SK-N-SH (cell line): Measurements from ENCODE around the gene RPE. TPM values are rescaled to one million over a fixed set of nuclear protein-coding genes. Genes with fewer than 3 reads are reported as not detected.

Source experiments
- CTCF ChIA-PET: fragments of 300-600, 350-600 bp; formaldehyde crosslinking; extraction: SDS; loops from one replicate; lab custom pipeline; 2021; lab: Yijun Ruan, JAX
- POLR2A ChIA-PET: fragments of 350-600 bp; sonication (Branson Sonifier 250); formaldehyde crosslinking; extraction: SDS; loops from one replicate; lab custom pipeline; 2020; ENCODE audit warnings: antibody characterized with exemption, inconsistent platforms; lab: Yijun Ruan, JAX
- DNase-seq: peaks from one replicate; pipeline ENCODE4 v3.0.0; 2012
- H2AFZ ChIP-seq: fragments of 200-600 bp; sonication (generic); 2 replicates; pipeline ENCODE4 v1.8.1; 2016; ENCODE audit warnings: antibody characterized with exemption, mild to moderate bottlenecking, low read depth
- H3F3A ChIP-seq: fragments of 200-600 bp; sonication (generic); replicated peaks from 2 replicates; pipeline ENCODE3; 2016; ENCODE audit warnings: antibody characterized with exemption, mild to moderate bottlenecking; ENCODE audit not compliant: insufficient read depth
- H3K27ac ChIP-seq, 2 experiments: fragments of 200-500 bp in 1 of 2; fragments of 200-600 bp in 1 of 2; sonication (Bioruptor generic) in 1 of 2; sonication (generic), shearing (Covaris generic) in 1 of 2; 2 replicates each; pipeline versions ENCODE4 v1.5.1 to v1.6.1; 2014 to 2016; ENCODE audit warnings: low read depth in 2 of 2, inconsistent platforms in 1 of 2, low read length in 1 of 2, mild to moderate bottlenecking in 1 of 2, mixed read lengths in 1 of 2
- H3K27me3 ChIP-seq: fragments of 200-600 bp; sonication (generic), shearing (Covaris generic); 2 replicates; pipeline ENCODE4 v1.6.1; 2016; ENCODE audit warnings: mixed run types; ENCODE audit not compliant: insufficient read depth
- H3K36me3 ChIP-seq, 2 experiments: fragments of 200-500 bp in 1 of 2; fragments of 200-600 bp in 1 of 2; sonication (Bioruptor generic) in 1 of 2; sonication (generic) in 1 of 2; replicated peaks in 1 of 2; 2 replicates each; pipeline versions ENCODE3 to v1.5.1; 2014 to 2016; ENCODE audit warnings: low read length in 1 of 2, mild to moderate bottlenecking in 1 of 2; ENCODE audit not compliant: insufficient read depth in 2 of 2, control insufficient read depth in 1 of 2
- H3K4me1 ChIP-seq, 2 experiments: fragments of 200-500 bp in 1 of 2; fragments of 200-600 bp in 1 of 2; sonication (Bioruptor generic) in 1 of 2; sonication (generic), shearing (Covaris generic) in 1 of 2; 2 replicates each; pipeline versions ENCODE4 v1.5.1 to v1.6.1; 2014 to 2016; ENCODE audit warnings: low read depth in 1 of 2, low read length in 1 of 2, mixed run types in 1 of 2; ENCODE audit not compliant: insufficient read depth in 2 of 2, control insufficient read depth in 1 of 2
- H3K4me2 ChIP-seq: fragments of 200-600 bp; sonication (generic), shearing (Covaris generic); 2 replicates; pipeline ENCODE4 v1.6.1; 2017; ENCODE audit warnings: mixed run types
- H3K4me3 ChIP-seq, 2 experiments: fragments of 200-500 bp in 1 of 2; fragments of 200-600 bp in 1 of 2; sonication (Bioruptor generic) in 1 of 2; sonication (generic), shearing (Covaris generic) in 1 of 2; 2 replicates each; pipeline versions ENCODE4 v1.5.1 to v1.8.1; 2014 to 2016; ENCODE audit warnings: low read depth in 2 of 2, inconsistent platforms in 1 of 2, low read length in 1 of 2, mild to moderate bottlenecking in 1 of 2, mixed read lengths in 1 of 2, moderate library complexity in 1 of 2
- H3K79me2 ChIP-seq: fragments of 200-600 bp; sonication (generic); 2 replicates; pipeline ENCODE4 v1.8.1; 2017; ENCODE audit warnings: mild to moderate bottlenecking; ENCODE audit not compliant: insufficient read depth
- H3K9ac ChIP-seq: fragments of 200-600 bp; sonication (generic); 2 replicates; pipeline ENCODE4 v1.6.1; 2017; ENCODE audit warnings: mixed run types
- H3K9me2 ChIP-seq: fragments of 200-600 bp; sonication (generic); 2 replicates; pipeline ENCODE4 v1.6.1; 2017; ENCODE audit warnings: mixed run types
- H3K9me3 ChIP-seq: fragments of 200-600 bp; sonication (generic); 2 replicates; pipeline ENCODE4 v1.6.1; 2017; ENCODE audit warnings: mixed run types, mild to moderate bottlenecking, moderate library complexity
- H4K20me1 ChIP-seq: fragments of 200-600 bp; sonication (generic); 2 replicates; pipeline ENCODE4 v1.6.1; 2017; ENCODE audit warnings: mild to moderate bottlenecking, mixed run types; ENCODE audit not compliant: insufficient read depth
- CHD2 ChIP-seq: fragments of 150-350 bp; IDR thresholded peaks from 2 replicates; pipeline ENCODE4 v1.6.1; 2018; ENCODE audit warnings: low read length; ENCODE audit not compliant: partially characterized antibody
- ELF1 ChIP-seq: IDR thresholded peaks from 2 replicates; pipeline ENCODE4 v1.4.0; 2012
- EZH2phosphoT487 ChIP-seq: fragments of 200-600 bp; sonication (generic); IDR thresholded peaks from 2 replicates; pipeline ENCODE4 v1.6.1; 2017; ENCODE audit warnings: low read depth, mixed run types, mild to moderate bottlenecking, antibody characterized with exemption, moderate library complexity, borderline replicate concordance
- FOXM1 ChIP-seq: IDR thresholded peaks from 2 replicates; pipeline ENCODE4 v1.4.0; 2012; ENCODE audit warnings: low read depth, mild to moderate bottlenecking
- GABPA ChIP-seq: IDR thresholded peaks from 2 replicates; pipeline ENCODE4 v1.4.0; 2012; ENCODE audit warnings: low read depth, mild to moderate bottlenecking
- JUND ChIP-seq: IDR thresholded peaks from 2 replicates; pipeline ENCODE4 v1.4.0; 2012
- NRF1 ChIP-seq: IDR thresholded peaks from 2 replicates; pipeline ENCODE4 v1.6.1; 2012; ENCODE audit warnings: low read depth, mild to moderate bottlenecking, low read length
- POLR2AphosphoS5 ChIP-seq: IDR thresholded peaks from 2 replicates; pipeline ENCODE4 v1.6.1; 2012; ENCODE audit warnings: low read depth, low read length
- RXRA ChIP-seq: IDR thresholded peaks from 2 replicates; pipeline ENCODE4 v1.4.0; 2012; ENCODE audit warnings: low read depth, mild to moderate bottlenecking, borderline replicate concordance
- SIN3A ChIP-seq: IDR thresholded peaks from 2 replicates; pipeline ENCODE4 v1.6.1; 2012; ENCODE audit warnings: low read depth, mild to moderate bottlenecking, low read length, moderate library complexity, borderline replicate concordance
- SMC3 ChIP-seq: IDR thresholded peaks from 2 replicates; pipeline ENCODE4 v1.6.1; 2012; ENCODE audit warnings: low read depth, low read length, improper control_type of control experiment
- TEAD4 ChIP-seq: IDR thresholded peaks from 2 replicates; pipeline ENCODE4 v1.4.0; 2012; ENCODE audit warnings: mild to moderate bottlenecking, borderline replicate concordance; ENCODE audit not compliant: insufficient read depth
- WGBS: methylation state at CpG from one replicate; pipeline ENCODE4 v1.1.6; 2017; ENCODE audit warnings: low lambda C conversion rate; 5-methylcytosine and 5-hydroxymethylcytosine counted together
- polyA plus RNA-seq, 3 experiments: library from polyadenylated mRNA; depleted of rRNA; stranded (reverse); fragments of >200 nt; gene quantifications; 2 replicates each; pipeline ENCODE4 v1.2.3, GENCODE V29; 2012
- TF ChIP-seq, protein P1 (sequence below): IDR thresholded peaks from 2 replicates; pipeline ENCODE4 v1.6.1; 2012; ENCODE audit warnings: mild to moderate bottlenecking, low read depth, low read length, moderate library complexity
- TF ChIP-seq, protein P2 (sequence below): fragments of 150-350 bp; IDR thresholded peaks from 2 replicates; pipeline ENCODE4 v1.6.1; 2017; ENCODE audit warnings: antibody characterized with exemption, low read length, low read depth, borderline replicate concordance
- TF ChIP-seq, protein P3 (sequence below): IDR thresholded peaks from 2 replicates; pipeline ENCODE4; 2012
- TF ChIP-seq, protein P4 (sequence below): IDR thresholded peaks from 2 replicates; pipeline ENCODE4 v1.4.0; 2012; ENCODE audit warnings: low read depth
- TF ChIP-seq, protein P5 (sequence below): fragments of 150-350 bp; IDR thresholded peaks from 2 replicates; pipeline ENCODE4 v1.6.1; 2016; ENCODE audit warnings: mild to moderate bottlenecking, low read depth, low read length

Gene RPE
- polyA plus RNA-seq, 1 of the 3 experiments (the other 2 are of a cell fraction): 62.9 TPM

GRCh38 chr2:210000464-210001324 lies 1.7 kb upstream of the RPE start:
- H3K4me3 ChIP-seq: no peak overlapping the region
- POLR2A ChIA-PET: no interaction called here
- H3K4me1 ChIP-seq: peaks cover 7 to 17% of the 10 kb centered on the region in 2 experiments
- DNase-seq: no peak
- 98% methylated on average over 22 of the region's 32 CpGs for WGBS
- H2AFZ ChIP-seq: no peak overlapping the region
- peaks cover 6 to 18% of the 10 kb centered on the region in 2 experiments for H3K36me3 ChIP-seq
- H3K9me3 ChIP-seq: no peaks in the 10 kb centered on the region
- H3K9me2 ChIP-seq: no peaks in the 10 kb centered on the region
- H3K79me2 ChIP-seq: peaks cover 33% of the 10 kb centered on the region
- H3K27me3 ChIP-seq: no peaks in the 10 kb centered on the region
- TF ChIP-seq, protein P1, sequence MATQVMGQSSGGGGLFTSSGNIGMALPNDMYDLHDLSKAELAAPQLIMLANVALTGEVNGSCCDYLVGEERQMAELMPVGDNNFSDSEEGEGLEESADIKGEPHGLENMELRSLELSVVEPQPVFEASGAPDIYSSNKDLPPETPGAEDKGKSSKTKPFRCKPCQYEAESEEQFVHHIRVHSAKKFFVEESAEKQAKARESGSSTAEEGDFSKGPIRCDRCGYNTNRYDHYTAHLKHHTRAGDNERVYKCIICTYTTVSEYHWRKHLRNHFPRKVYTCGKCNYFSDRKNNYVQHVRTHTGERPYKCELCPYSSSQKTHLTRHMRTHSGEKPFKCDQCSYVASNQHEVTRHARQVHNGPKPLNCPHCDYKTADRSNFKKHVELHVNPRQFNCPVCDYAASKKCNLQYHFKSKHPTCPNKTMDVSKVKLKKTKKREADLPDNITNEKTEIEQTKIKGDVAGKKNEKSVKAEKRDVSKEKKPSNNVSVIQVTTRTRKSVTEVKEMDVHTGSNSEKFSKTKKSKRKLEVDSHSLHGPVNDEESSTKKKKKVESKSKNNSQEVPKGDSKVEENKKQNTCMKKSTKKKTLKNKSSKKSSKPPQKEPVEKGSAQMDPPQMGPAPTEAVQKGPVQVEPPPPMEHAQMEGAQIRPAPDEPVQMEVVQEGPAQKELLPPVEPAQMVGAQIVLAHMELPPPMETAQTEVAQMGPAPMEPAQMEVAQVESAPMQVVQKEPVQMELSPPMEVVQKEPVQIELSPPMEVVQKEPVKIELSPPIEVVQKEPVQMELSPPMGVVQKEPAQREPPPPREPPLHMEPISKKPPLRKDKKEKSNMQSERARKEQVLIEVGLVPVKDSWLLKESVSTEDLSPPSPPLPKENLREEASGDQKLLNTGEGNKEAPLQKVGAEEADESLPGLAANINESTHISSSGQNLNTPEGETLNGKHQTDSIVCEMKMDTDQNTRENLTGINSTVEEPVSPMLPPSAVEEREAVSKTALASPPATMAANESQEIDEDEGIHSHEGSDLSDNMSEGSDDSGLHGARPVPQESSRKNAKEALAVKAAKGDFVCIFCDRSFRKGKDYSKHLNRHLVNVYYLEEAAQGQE: no peak
- TF ChIP-seq, protein P2, sequence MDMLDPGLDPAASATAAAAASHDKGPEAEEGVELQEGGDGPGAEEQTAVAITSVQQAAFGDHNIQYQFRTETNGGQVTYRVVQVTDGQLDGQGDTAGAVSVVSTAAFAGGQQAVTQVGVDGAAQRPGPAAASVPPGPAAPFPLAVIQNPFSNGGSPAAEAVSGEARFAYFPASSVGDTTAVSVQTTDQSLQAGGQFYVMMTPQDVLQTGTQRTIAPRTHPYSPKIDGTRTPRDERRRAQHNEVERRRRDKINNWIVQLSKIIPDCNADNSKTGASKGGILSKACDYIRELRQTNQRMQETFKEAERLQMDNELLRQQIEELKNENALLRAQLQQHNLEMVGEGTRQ: no peak
- TF ChIP-seq TEAD4 (no peak), EZH2phosphoT487 (no peak)
- no peak overlapping the region for H3K27ac ChIP-seq
- no peaks in the 10 kb centered on the region for H3F3A ChIP-seq
- H3K4me2 ChIP-seq: no peak overlapping the region
- CTCF ChIA-PET: interaction anchor here (1.1 kb wide), 1 partner anchor 22 kb away, joined by 3 read pairs; no protein-coding TSS in a partner anchor
- H3K9ac ChIP-seq: no peak overlapping the region
- peaks cover 17% of the 10 kb centered on the region for H4K20me1 ChIP-seq

- Histone ChIP-seq H3K4me1 (peaks cover 7 to 17% of the 10 kb centered on the region in 2 experiments), H3K9me3 (no peaks in the 10 kb centered on the region), H3F3A (no peaks in the 10 kb centered on the region), H3K4me3 (peak overlapping the region; percentile 97 to 99), H3K4me2 (peak overlapping the region; percentile 78), H3K27ac (no peak overlapping the region), H3K9ac (peak overlapping the region; percentile 81), H3K9me2 (no peaks in the 10 kb centered on the region), H3K36me3 (peaks cover 9 to 33% of the 10 kb centered on the region in 2 experiments), H3K79me2 (peaks cover 60% of the 10 kb centered on the region), H2AFZ (no peak overlapping the region), H3K27me3 (no peaks in the 10 kb centered on the region), H4K20me1 (peaks cover 35% of the 10 kb centered on the region)
- CTCF ChIA-PET: interaction anchor here (1.1 kb wide), 1 partner anchor 196 kb away, joined by 4 read pairs; no protein-coding TSS in a partner anchor
- 16% methylated on average over 2 of the region's 2 CpGs for WGBS
- POLR2A ChIA-PET: no interaction called here
- no peak for DNase-seq
- TF ChIP-seq EZH2phosphoT487: no peak
- TF ChIP-seq RXRA: no peak
- TF ChIP-seq, protein P3, sequence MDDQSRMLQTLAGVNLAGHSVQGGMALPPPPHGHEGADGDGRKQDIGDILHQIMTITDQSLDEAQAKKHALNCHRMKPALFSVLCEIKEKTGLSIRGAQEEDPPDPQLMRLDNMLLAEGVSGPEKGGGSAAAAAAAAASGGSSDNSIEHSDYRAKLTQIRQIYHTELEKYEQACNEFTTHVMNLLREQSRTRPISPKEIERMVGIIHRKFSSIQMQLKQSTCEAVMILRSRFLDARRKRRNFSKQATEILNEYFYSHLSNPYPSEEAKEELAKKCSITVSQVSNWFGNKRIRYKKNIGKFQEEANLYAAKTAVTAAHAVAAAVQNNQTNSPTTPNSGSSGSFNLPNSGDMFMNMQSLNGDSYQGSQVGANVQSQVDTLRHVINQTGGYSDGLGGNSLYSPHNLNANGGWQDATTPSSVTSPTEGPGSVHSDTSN: no peak
- TF ChIP-seq, protein P4, sequence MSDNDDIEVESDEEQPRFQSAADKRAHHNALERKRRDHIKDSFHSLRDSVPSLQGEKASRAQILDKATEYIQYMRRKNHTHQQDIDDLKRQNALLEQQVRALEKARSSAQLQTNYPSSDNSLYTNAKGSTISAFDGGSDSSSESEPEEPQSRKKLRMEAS: no peak
- TF ChIP-seq NRF1: no peak
- no peak for TF ChIP-seq POLR2AphosphoS5
- TF ChIP-seq, protein P2: no peak
- no peak for TF ChIP-seq ELF1
- TF ChIP-seq SIN3A: no peak
- TF ChIP-seq CHD2: no peak
- no peak for TF ChIP-seq TEAD4
- TF ChIP-seq FOXM1: no peak
- TF ChIP-seq SMC3: no peak
- TF ChIP-seq JUND: no peak
- TF ChIP-seq, protein P5, sequence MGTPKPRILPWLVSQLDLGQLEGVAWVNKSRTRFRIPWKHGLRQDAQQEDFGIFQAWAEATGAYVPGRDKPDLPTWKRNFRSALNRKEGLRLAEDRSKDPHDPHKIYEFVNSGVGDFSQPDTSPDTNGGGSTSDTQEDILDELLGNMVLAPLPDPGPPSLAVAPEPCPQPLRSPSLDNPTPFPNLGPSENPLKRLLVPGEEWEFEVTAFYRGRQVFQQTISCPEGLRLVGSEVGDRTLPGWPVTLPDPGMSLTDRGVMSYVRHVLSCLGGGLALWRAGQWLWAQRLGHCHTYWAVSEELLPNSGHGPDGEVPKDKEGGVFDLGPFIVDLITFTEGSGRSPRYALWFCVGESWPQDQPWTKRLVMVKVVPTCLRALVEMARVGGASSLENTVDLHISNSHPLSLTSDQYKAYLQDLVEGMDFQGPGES: no peak
- TF ChIP-seq GABPA: no peak
These were observed 921 bp downstream of the RPE start for GRCh38 chr2:210003359-210003758.
